ENCODE data around the gene GABPB1. TPM values are rescaled to one million over a fixed set of nuclear protein-coding genes. Genes with fewer than 3 reads are reported as not detected.

The GABPB1 gene
- total RNA-seq, 4 donors from 2014 or later: 10.8 to 31.2 (median 20.3) TPM

- H3K9me3 ChIP-seq: no peaks in the 10 kb centered on the region
- no peak overlapping the region for H3K4me3 ChIP-seq
- no peak for DNase-seq (ENCODE audit: low spot score in 2 of 2)
- whole genome bisulfite sequencing: 83% methylated on average over 2 of the region's 2 CpGs
- no peaks in the 10 kb centered on the region for H3K27me3 ChIP-seq
- TF ChIP-seq POLR2AphosphoS5 (IDR thresholded peaks at IDR 0.05) (no peak), POLR2A (IDR thresholded peaks at IDR 0.05) (no peak), CTCF (IDR thresholded peaks at IDR 0.05) (no peak)
- no peaks in the 10 kb centered on the region for H3K36me3 ChIP-seq
- H3K4me1 ChIP-seq: no peaks in the 10 kb centered on the region
- no peak overlapping the region for H3K27ac ChIP-seq
These were observed 87.4 kb downstream of the GABPB1 start for GRCh38 chr15:50267577-50267976.

GRCh38 chr15:50265620-50266019 lies 89.4 kb downstream of the GABPB1 start, which contains the start of gene HDC:
HDC (minus strand) TSS chr15:50265726; CDS start chr15:50265623, 103 bp downstream.
- 76% methylated on average over 9 of the region's 9 CpGs for WGBS
- TF ChIP-seq POLR2A (IDR thresholded peaks at IDR 0.05): no peak
- TF ChIP-seq CTCF (IDR thresholded peaks at IDR 0.05): no peak
- no peak for TF ChIP-seq POLR2AphosphoS5 (IDR thresholded peaks at IDR 0.05)
- no peak for TF ChIP-seq EP300 (IDR thresholded peaks at IDR 0.05)
- no peaks in the 10 kb centered on the region for H3K4me1 ChIP-seq
- H3K9me3 ChIP-seq: no peaks in the 10 kb centered on the region
- no peaks in the 10 kb centered on the region for H3K27me3 ChIP-seq
- no peak within 1 kb of the TSS for H3K4me3 ChIP-seq
- DNase-seq (ENCODE audit: low spot score in 2 of 2): no peak
- no peaks in the 10 kb centered on the region for H3K36me3 ChIP-seq
- H3K27ac ChIP-seq: no peak within 1 kb of the TSS

GRCh38 chr15:50262533-50262932 lies 92.5 kb downstream of the GABPB1 start:
- H3K9me3 ChIP-seq: no peaks in the 10 kb centered on the region
- no peak for TF ChIP-seq EP300 (IDR thresholded peaks at IDR 0.05)
- no peak for TF ChIP-seq CTCF (IDR thresholded peaks at IDR 0.05)
- no peak for TF ChIP-seq POLR2AphosphoS5 (IDR thresholded peaks at IDR 0.05)
- TF ChIP-seq POLR2A (IDR thresholded peaks at IDR 0.05): no peak
- WGBS: 73% methylated on average over 4 of the region's 4 CpGs
- no peak overlapping the region for H3K4me3 ChIP-seq
- peaks cover 2% of the 10 kb centered on the region for H3K4me1 ChIP-seq
- no peak for DNase-seq (ENCODE audit: low spot score in 2 of 2)
- H3K27ac ChIP-seq: no peak overlapping the region
- no peaks in the 10 kb centered on the region for H3K36me3 ChIP-seq
- no peaks in the 10 kb centered on the region for H3K27me3 ChIP-seq

GRCh38 chr15:50261981-50262380 lies 93.0 kb downstream of the GABPB1 start:
- Histone ChIP-seq H3K9me3 (no peaks in the 10 kb centered on the region), H3K27me3 (no peaks in the 10 kb centered on the region), H3K36me3 (no peaks in the 10 kb centered on the region), H3K4me3 (no peak overlapping the region), H3K27ac (no peak overlapping the region), H3K4me1 (peaks cover 7% of the 10 kb centered on the region)
- DNase-seq (ENCODE audit: low spot score in 2 of 2): no peak
- no peak for TF ChIP-seq EP300 (IDR thresholded peaks at IDR 0.05)
- no peak for TF ChIP-seq POLR2A (IDR thresholded peaks at IDR 0.05)
- no peak for TF ChIP-seq POLR2AphosphoS5 (IDR thresholded peaks at IDR 0.05)
- WGBS: 97% methylated on average over 3 of the region's 3 CpGs

GRCh38 chr15:50260969-50261496 lies 94.0 kb downstream of the GABPB1 start:
- H3K27ac ChIP-seq: no peak overlapping the region
- no peaks in the 10 kb centered on the region for H3K9me3 ChIP-seq
- TF ChIP-seq POLR2A (IDR thresholded peaks at IDR 0.05): no peak
- TF ChIP-seq EP300 (IDR thresholded peaks at IDR 0.05): no peak
- TF ChIP-seq POLR2AphosphoS5 (IDR thresholded peaks at IDR 0.05): no peak
- TF ChIP-seq CTCF (IDR thresholded peaks at IDR 0.05): no peak
- H3K4me1 ChIP-seq: peaks cover 17% of the 10 kb centered on the region
- WGBS: 85% methylated on average over 2 of the region's 2 CpGs
- H3K4me3 ChIP-seq: no peak overlapping the region
- no peaks in the 10 kb centered on the region for H3K36me3 ChIP-seq
- no peaks in the 10 kb centered on the region for H3K27me3 ChIP-seq
- no peak for DNase-seq (ENCODE audit: low spot score in 2 of 2)

- no peak overlapping the region for H3K4me3 ChIP-seq
- 50% methylated on average over 5 of the region's 5 CpGs for WGBS
These were observed 95.7 kb downstream of the GABPB1 start for GRCh38 chr15:50259276-50259675.

More at GRCh38 chr15:50259276-50259675, 95.7 kb downstream of the GABPB1 start:
- DNase-seq (ENCODE audit: low spot score in 2 of 2): no peak
- TF ChIP-seq POLR2AphosphoS5 (IDR thresholded peaks at IDR 0.05): no peak
- TF ChIP-seq POLR2A (IDR thresholded peaks at IDR 0.05): no peak
- TF ChIP-seq CTCF (IDR thresholded peaks at IDR 0.05): no peak
- no peak for TF ChIP-seq EP300 (IDR thresholded peaks at IDR 0.05)
- Histone ChIP-seq H3K4me1 (peaks cover 17% of the 10 kb centered on the region), H3K36me3 (no peaks in the 10 kb centered on the region), H3K27me3 (no peaks in the 10 kb centered on the region), H3K9me3 (no peaks in the 10 kb centered on the region), H3K27ac (no peak overlapping the region)

Measured in suprapubic skin (tissue), 4 donors.